DMS153 treated with DMSO at 0.1 percent for 48 hours (cell line): Measurements from ENCODE around the gene PLPPR3.
"Not testable (repeated sequence)": the region's sequence is repeated elsewhere in the genome, so short reads cannot be mapped to it uniquely, and the experiment has no call there.

ENCODE experiments used
- DNase-seq: peaks from one replicate; lab custom pipeline; 2025; ENCODE audit not compliant: unreplicated experiment; lab: John Stamatoyannopoulos, UW

Gene PLPPR3

GRCh38 chr19:829129-829758 is 7.5 kb upstream of the PLPPR3 start:
- DNase-seq, result no peak

- no peak for DNase-seq
Observed at GRCh38 chr19:827710-828321, 6.1 kb upstream of the PLPPR3 start, which contains the start of gene AZU1. Gene AZU1, plus strand, starts transcription at chr19:827837. Its CDS starts 10 bp downstream, at chr19:827847.

- DNase-seq, result no peak
Observed at GRCh38 chr19:827314-827709, 5.6 kb upstream of the PLPPR3 start.

GRCh38 chr19:825897-826644 is 4.3 kb upstream of the PLPPR3 start:
- DNase-seq, result no peak

- no peak for DNase-seq
Observed at GRCh38 chr19:824885-825284, 3.1 kb upstream of the PLPPR3 start.

GRCh38 chr19:823565-824121 is 1.9 kb upstream of the PLPPR3 start:
- no peak for DNase-seq

GRCh38 chr19:821231-821824 is 427 bp downstream of the PLPPR3 start:
- DNase-seq, result no peak

GRCh38 chr19:820212-820611 is 1.5 kb downstream of the PLPPR3 start:
- not testable (repeated sequence) for DNase-seq

GRCh38 chr19:816500-816857 is 5.3 kb downstream of the PLPPR3 start:
- no peak for DNase-seq

- no peak for DNase-seq
Observed at GRCh38 chr19:815775-816499, 5.8 kb downstream of the PLPPR3 start.

- no peak for DNase-seq
Observed at GRCh38 chr19:815079-815774, 6.5 kb downstream of the PLPPR3 start.

GRCh38 chr19:814152-815078 is 7.3 kb downstream of the PLPPR3 start:
- DNase-seq, result no peak

- DNase-seq, result no peak
Observed at GRCh38 chr19:813219-814151, 8.3 kb downstream of the PLPPR3 start.

GRCh38 chr19:812747-813218 is 9.0 kb downstream of the PLPPR3 start:
- no peak for DNase-seq

GRCh38 chr19:812049-812746 is 9.6 kb downstream of the PLPPR3 start:
- DNase-seq, result no peak

- no peak for DNase-seq
Observed at GRCh38 chr19:811506-812048, 10.2 kb downstream of the PLPPR3 start.

- DNase-seq, result no peak
Observed at GRCh38 chr19:810883-811489, 10.8 kb downstream of the PLPPR3 start.
